B cell (primary cell): Measurements from ENCODE around the gene MUC5AC. TPM values are rescaled to one million over a fixed set of nuclear protein-coding genes. Genes with fewer than 3 reads are reported as not detected.

Experiments
- ATAC-seq: fragments of 200-7000 bp; cut with Tn5 transposase; one replicate; pipeline ENCODE4 v1.10.0; 2021; ENCODE audit warnings: low read depth, mild to moderate bottlenecking, moderate number of reproducible peaks, moderate library complexity
- CTCF ChIA-PET: fragments of 350-600 bp; sonication (Branson Sonifier 250); formaldehyde crosslinking; loops from one replicate; lab custom pipeline; 2021; ENCODE audit warnings: antibody characterized with exemption, inconsistent platforms; lab: Charles Lee
- POLR2A ChIA-PET: fragments of 350-600 bp; sonication (Branson Sonifier 250); formaldehyde crosslinking; loops from one replicate; lab custom pipeline; 2021; ENCODE audit warnings: antibody characterized with exemption; lab: Charles Lee
- DNase-seq: peaks from one replicate; pipeline ENCODE4 v3.0.0; 2013
- H2AFZ ChIP-seq: 2 replicates; pipeline ENCODE4 v1.6.1; 2012; ENCODE audit warnings: mild to moderate bottlenecking, low read depth, low read length; ENCODE audit not compliant: insufficient read depth, poor library complexity, severe bottlenecking
- H3K27ac ChIP-seq, 2 donors: 1 replicate in 1 of 2; 2 replicates in 1 of 2; pipeline ENCODE4 v1.5.1; 2012 to 2013; ENCODE audit warnings: low read length in 2 of 2, mild to moderate bottlenecking in 2 of 2, moderate library complexity in 1 of 2
- H3K27me3 ChIP-seq, 4 experiments: fragments of 200-600 bp in 1 of 4; sonication (generic) in 1 of 4; replicated peaks in 1 of 4; 1 replicate in 2 of 4; 2 replicates in 2 of 4; pipeline versions ENCODE4 v1.6.1 to v1.7.0; 2013 to 2016; ENCODE audit warnings: low read length in 3 of 4, mild to moderate bottlenecking in 2 of 4, mixed read lengths in 1 of 4, moderate library complexity in 1 of 4; ENCODE audit not compliant: insufficient read depth in 4 of 4, control insufficient read depth in 3 of 4; ENCODE audit errors: control extremely low read depth in 1 of 4
- H3K36me3 ChIP-seq, 2 experiments: replicated peaks in 1 of 2; 1 replicate in 1 of 2; 2 replicates in 1 of 2; pipeline versions ENCODE4 v1.6.1 to v1.7.1; 2013; ENCODE audit warnings: low read length in 1 of 2; ENCODE audit not compliant: insufficient read depth in 2 of 2, control insufficient read depth in 1 of 2; ENCODE audit errors: control extremely low read depth in 1 of 2, extremely low read depth in 1 of 2
- H3K4me1 ChIP-seq, 2 donors: fragments of 200-600 bp in 1 of 2; sonication (generic) in 1 of 2; 1 replicate in 1 of 2; 2 replicates in 1 of 2; pipeline versions ENCODE4 v1.5.1 to v1.6.1; 2013 to 2017; ENCODE audit warnings: low read length in 2 of 2; ENCODE audit not compliant: control insufficient read depth in 2 of 2, insufficient read depth in 2 of 2
- H3K4me2 ChIP-seq: replicated peaks from 2 replicates; pipeline ENCODE3; 2012; ENCODE audit warnings: mild to moderate bottlenecking, low read depth, low read length; ENCODE audit not compliant: poor library complexity, severe bottlenecking
- H3K4me3 ChIP-seq, 5 experiments: fragments of 200-600 bp in 1 of 5; sonication (generic) in 1 of 5; 1 replicate in 3 of 5; 2 replicates in 2 of 5; pipeline versions ENCODE4 v1.5.1 to v1.7.0; 2011 to 2016; ENCODE audit warnings: low read length in 4 of 5, mild to moderate bottlenecking in 4 of 5, low read depth in 2 of 5, control low read depth in 1 of 5, moderate library complexity in 1 of 5; ENCODE audit not compliant: insufficient read depth in 1 of 5; ENCODE audit errors: control extremely low read depth in 1 of 5, extremely low read depth in 1 of 5
- H3K79me2 ChIP-seq: fragments of 200-600 bp; sonication (generic); one replicate; pipeline ENCODE4 v1.6.0; 2016; ENCODE audit warnings: low read length; ENCODE audit not compliant: control insufficient read depth, insufficient read depth
- H3K9ac ChIP-seq: fragments of 200-600 bp; sonication (generic); 2 replicates; pipeline ENCODE4 v1.6.1; 2017; ENCODE audit warnings: mild to moderate bottlenecking, low read length, moderate library complexity
- H3K9me3 ChIP-seq, 3 donors: one replicate each; pipeline versions ENCODE4 v1.6.1 to v1.7.1; 2013; ENCODE audit warnings: low read length in 2 of 3; ENCODE audit not compliant: control insufficient read depth in 2 of 3, insufficient read depth in 1 of 3; ENCODE audit errors: control extremely low read depth in 1 of 3
- H4K20me1 ChIP-seq: 2 replicates; pipeline ENCODE4 v1.6.0; 2012; ENCODE audit warnings: mild to moderate bottlenecking, low read length; ENCODE audit not compliant: insufficient read depth, control insufficient read depth, poor library complexity, severe bottlenecking
- H3K27ac Mint-ChIP-seq: one replicate; pipeline ENCODE4 v1.8.0; 2021; ENCODE audit warnings: mixed read lengths
- H3K27me3 Mint-ChIP-seq: one replicate; pipeline ENCODE4 v1.8.0; 2021; ENCODE audit warnings: mixed read lengths
- H3K4me1 Mint-ChIP-seq: one replicate; pipeline ENCODE4 v1.8.0; 2021; ENCODE audit warnings: mixed read lengths
- H3K4me3 Mint-ChIP-seq: one replicate; pipeline ENCODE4 v1.8.0; 2021; ENCODE audit warnings: mixed read lengths
- H3K9me3 Mint-ChIP-seq: one replicate; pipeline ENCODE4 v1.8.0; 2022; ENCODE audit warnings: mixed read lengths; ENCODE audit not compliant: insufficient read depth
- CTCF ChIP-seq: fragments of 200-600 bp; IDR thresholded peaks from one replicate; pipeline ENCODE4 v1.8.0; 2022; ENCODE audit warnings: antibody characterized with exemption, mild to moderate bottlenecking
- EZH2 ChIP-seq: IDR thresholded peaks from 2 replicates; pipeline ENCODE4 v1.6.1; 2012; ENCODE audit warnings: borderline replicate concordance, low read depth, mild to moderate bottlenecking, moderate library complexity, low read length; ENCODE audit not compliant: insufficient read depth, poor library complexity, severe bottlenecking
- WGBS: methylation state at CpG from one replicate; pipeline ENCODE4 v1.1.5; 2013; ENCODE audit warnings: missing lambda C conversion rate; ENCODE audit not compliant: insufficient coverage; 5-methylcytosine and 5-hydroxymethylcytosine counted together
- intact Hi-C: fragments of 100-400 bp; cut with micrococcal nuclease; formaldehyde crosslinking; loops from one replicate; pipeline ENCODE4 v1.10.0; 2022
- polyA plus RNA-seq: library from polyadenylated mRNA; depleted of rRNA; stranded (reverse); fragments of >200 nt; gene quantifications from 2 replicates; pipeline ENCODE4 v1.2.3, GENCODE V29; 2012
- total RNA-seq, 2 donors: library from RNA; stranded (reverse); fragments of 120-200 nt in 1 of 2; gene quantifications; 1 replicate in 1 of 2; 2 replicates in 1 of 2; pipeline versions ENCODE4 v1.2.3 to v1.2.4, GENCODE V29; 2013 to 2022

Gene MUC5AC
- total and polyA plus RNA-seq, 2 donors (not counting 1 experiment from before 2014, with no cell fraction given): not detected

GRCh38 chr11:1223346-1224110, 65.8 kb downstream of the MUC5AC start:
- no peak for DNase-seq
- H3K4me3 Mint-ChIP-seq: no peak overlapping the region
- ChIA-PET POLR2A (no interaction called here), CTCF (no interaction called here)
- no peak overlapping the region for H3K9ac ChIP-seq
- no peak for TF ChIP-seq EZH2
- TF ChIP-seq CTCF: no peak
- intact Hi-C loops: no loop called here
- no peak overlapping the region for H2AFZ ChIP-seq
- H3K27me3 Mint-ChIP-seq: peaks cover 8% of the 10 kb centered on the region
- H3K27ac Mint-ChIP-seq: no peak overlapping the region
- H3K4me1 ChIP-seq: no peaks in the 10 kb centered on the region
- no peaks in the 10 kb centered on the region for H3K4me1 Mint-ChIP-seq
- no peak for ATAC-seq
- no peaks in the 10 kb centered on the region for H4K20me1 ChIP-seq
- H3K4me2 ChIP-seq: no peak overlapping the region
- 78% methylated on average over 21 of the region's 22 CpGs for WGBS
- H3K9me3 Mint-ChIP-seq: no peaks in the 10 kb centered on the region
- H3K27me3 ChIP-seq: peaks cover 0 to 2% (median 0%) of the 10 kb centered on the region in 4 experiments
- H3K79me2 ChIP-seq: no peaks in the 10 kb centered on the region
- no peaks in the 10 kb centered on the region for H3K36me3 ChIP-seq
- no peak overlapping the region for H3K4me3 ChIP-seq
- H3K27ac ChIP-seq: no peak overlapping the region
- no peaks in the 10 kb centered on the region for H3K9me3 ChIP-seq

GRCh38 chr11:1224111-1224490, 66.3 kb downstream of the MUC5AC start:
- DNase-seq: no peak
- H2AFZ ChIP-seq: no peak overlapping the region
- H4K20me1 ChIP-seq: no peaks in the 10 kb centered on the region
- H3K36me3 ChIP-seq: no peaks in the 10 kb centered on the region
- Mint-ChIP-seq H3K4me3 (no peak overlapping the region), H3K4me1 (no peaks in the 10 kb centered on the region), H3K27me3 (peaks cover 8% of the 10 kb centered on the region), H3K9me3 (no peaks in the 10 kb centered on the region), H3K27ac (no peak overlapping the region)
- H3K27me3 ChIP-seq: peaks cover 0 to 2% (median 0%) of the 10 kb centered on the region in 4 experiments
- no peaks in the 10 kb centered on the region for H3K79me2 ChIP-seq
- H3K9ac ChIP-seq: no peak overlapping the region
- H3K4me3 ChIP-seq: no peak overlapping the region
- no peaks in the 10 kb centered on the region for H3K4me1 ChIP-seq
- intact Hi-C loops: no loop called here
- 65% methylated on average over 6 of the region's 7 CpGs for WGBS
- no peak overlapping the region for H3K4me2 ChIP-seq
- ATAC-seq: no peak
- no peak overlapping the region for H3K27ac ChIP-seq
- POLR2A ChIA-PET: no interaction called here
- CTCF ChIA-PET: no interaction called here
- TF ChIP-seq EZH2: no peak
- H3K9me3 ChIP-seq: no peaks in the 10 kb centered on the region
